Measurements from ENCODE around the gene CDC42.

GRCh38 chr1:22127731-22128130, 75.2 kb downstream of the CDC42 start:
- TF ChIP-seq CEBPB (IDR thresholded peaks at IDR 0.05): no peak
- no peak for TF ChIP-seq REST (IDR thresholded peaks at IDR 0.05; ENCODE audit: low read depth)
- no peak for TF ChIP-seq CREB1 (IDR thresholded peaks at IDR 0.05; ENCODE audit: low read depth)
- no peak for TF ChIP-seq RAD21 (IDR thresholded peaks at IDR 0.05; ENCODE audit: low read depth)
- no peak for TF ChIP-seq FOXM1 (IDR thresholded peaks at IDR 0.05; ENCODE audit: borderline replicate concordance, low read depth)

Data from Ishikawa (cell line).